ENCODE data around the gene SHLD1. TPM values are rescaled to one million over a fixed set of nuclear protein-coding genes. Genes with fewer than 3 reads are reported as not detected.
A peak's percentile ranks its signal among the peaks of the same experiment; 100 is the strongest.

The SHLD1 gene
- total RNA-seq, 1 experiment from 2014 or later, result 6.7 TPM

GRCh38 chr20:5818346-5818681 lies 68.1 kb downstream of the SHLD1 start:
- Histone ChIP-seq H3K27me3 (ENCODE audit: insufficient read depth, low read length) (no peaks in the 10 kb centered on the region), H3K27ac (ENCODE audit: insufficient read length, low read depth, low read length) (no peak overlapping the region), H3K9ac (ENCODE audit: extremely low read depth, insufficient read length, low read length) (no peak overlapping the region), H4K5ac (ENCODE audit: insufficient read length, low read depth, low read length) (no peak overlapping the region), H2BK15ac (ENCODE audit: low read depth, low read length) (no peak overlapping the region), H4K8ac (replicated peaks; ENCODE audit: insufficient read length, low read depth, low read length) (no peak overlapping the region), H2BK5ac (ENCODE audit: insufficient read length, low read length) (no peak overlapping the region), H3K9me3 (ENCODE audit: control insufficient read depth, low read depth, low read length) (no peaks in the 10 kb centered on the region), H3K14ac (ENCODE audit: insufficient read depth, low read length) (no peak overlapping the region), H4K91ac (ENCODE audit: insufficient read length, low read depth, low read length) (no peak overlapping the region), H3K79me1 (ENCODE audit: insufficient read depth, low read depth, low read length, poor library complexity, severe bottlenecking) (no peaks in the 10 kb centered on the region), H3K23me2 (ENCODE audit: insufficient read length, low read depth, low read length, poor library complexity, severe bottlenecking) (no peaks in the 10 kb centered on the region), H3K4me1 (ENCODE audit: insufficient read depth, low read length) (peaks cover 4% of the 10 kb centered on the region; the same call in 1 of the 2 replicates), H2BK12ac (ENCODE audit: insufficient read length, low read depth, low read length) (no peak overlapping the region), H4K20me1 (ENCODE audit: control insufficient read depth, insufficient read depth, insufficient read length) (no peaks in the 10 kb centered on the region), H3K4ac (ENCODE audit: low read depth, low read length) (no peak overlapping the region), H2BK20ac (ENCODE audit: low read depth, low read length, poor library complexity, severe bottlenecking) (no peak overlapping the region), H3K18ac (ENCODE audit: insufficient read length, low read depth, low read length) (no peak overlapping the region), H3K79me2 (ENCODE audit: insufficient read depth, low read length) (no peaks in the 10 kb centered on the region), H2BK120ac (ENCODE audit: low read depth, low read length, poor library complexity, severe bottlenecking) (no peak overlapping the region), H3K4me2 (ENCODE audit: insufficient read depth, insufficient read length, low read length) (no peak overlapping the region), H3K56ac (ENCODE audit: insufficient read length, low read depth, low read length) (no peak overlapping the region), H3K23ac (ENCODE audit: insufficient read length, low read depth, low read length) (no peak overlapping the region), H2AFZ (ENCODE audit: low read length) (no peak overlapping the region), H3T11ph (ENCODE audit: low read length) (no peak overlapping the region), H2AK5ac (ENCODE audit: insufficient read length, low read length) (no peak overlapping the region)
- no peak overlapping the region for H3K4me3 Mint-ChIP-seq
- H3K9me3 Mint-ChIP-seq, result peaks cover 0 to 3% of the 10 kb centered on the region in 2 experiments; a peak in 1 of 5 replicates
- H3K4me1 Mint-ChIP-seq, result peaks cover 35 to 38% of the 10 kb centered on the region in 2 experiments
- H3K27me3 Mint-ChIP-seq (ENCODE audit: low read depth), result no peaks in the 10 kb centered on the region; the same call in 1 of the 2 replicates
- no peak for TF ChIP-seq CTCF (conservative IDR thresholded peaks at IDR 0.05)
- no peaks in the 10 kb centered on the region; a peak in 1 of 7 replicates for H3K36me3 Mint-ChIP-seq (ENCODE audit: insufficient read depth in 1 of 3, low read depth in 3 of 3)
- H3K27ac Mint-ChIP-seq, result peak overlapping the region in 1 of 3 experiments; percentile 56; a peak in 2 of 7 replicates
- WGBS (ENCODE audit: extremely low coverage, insufficient read length, low lambda C conversion rate), result no CpG with 5 or more reads among the region's 1 CpG
- DNase-seq, result no peak

Data from H9 (cell line).